Activated T-cell treated with anti-CD3 and anti-CD28 coated beads for 4 hours (primary cell): ENCODE data around the gene DTX4.

Source experiments
- DNase-seq: peaks from one replicate; pipeline ENCODE4 v3.0.0-alpha.2; 2020

DTX4 gene

DNA sequence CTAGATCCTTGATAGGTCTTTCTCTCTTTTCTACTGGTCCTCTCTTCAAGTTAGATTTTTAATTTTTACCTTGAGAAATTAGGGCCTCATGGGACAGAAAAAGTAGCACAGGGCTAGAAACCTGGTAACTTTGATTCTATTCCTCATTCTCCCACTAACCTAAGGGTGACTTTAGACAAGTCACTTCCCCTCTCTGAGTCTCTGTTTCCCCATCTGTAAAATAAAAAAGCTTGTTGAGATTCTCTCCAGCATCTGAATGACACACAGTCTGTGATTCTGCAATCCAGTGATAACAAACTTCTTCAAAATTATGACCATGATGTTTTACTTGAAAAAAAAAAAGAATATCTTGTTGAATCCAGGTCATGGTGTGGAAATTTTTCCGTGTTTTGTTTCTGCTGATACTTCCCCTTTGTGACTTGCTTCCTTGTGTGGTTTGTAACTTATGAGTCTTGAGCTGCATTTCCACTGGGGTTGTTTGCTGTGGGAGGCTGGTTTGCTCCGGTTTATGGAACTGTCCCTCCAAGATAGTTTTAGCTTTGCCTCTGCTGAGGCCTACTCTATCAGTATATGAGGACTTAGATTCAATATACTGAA, 50.6 kb downstream of the DTX4 start:
- no peak for DNase-seq

- no peak for DNase-seq
Measured at GRCh38 chr11:59223177-59223576, 51.2 kb downstream of the DTX4 start.

GRCh38 chr11:59223611-59224010, 51.7 kb downstream of the DTX4 start:
- no peak for DNase-seq

- DNase-seq = no peak
Measured at GRCh38 chr11:59224351-59224928, 52.5 kb downstream of the DTX4 start.

DNA sequence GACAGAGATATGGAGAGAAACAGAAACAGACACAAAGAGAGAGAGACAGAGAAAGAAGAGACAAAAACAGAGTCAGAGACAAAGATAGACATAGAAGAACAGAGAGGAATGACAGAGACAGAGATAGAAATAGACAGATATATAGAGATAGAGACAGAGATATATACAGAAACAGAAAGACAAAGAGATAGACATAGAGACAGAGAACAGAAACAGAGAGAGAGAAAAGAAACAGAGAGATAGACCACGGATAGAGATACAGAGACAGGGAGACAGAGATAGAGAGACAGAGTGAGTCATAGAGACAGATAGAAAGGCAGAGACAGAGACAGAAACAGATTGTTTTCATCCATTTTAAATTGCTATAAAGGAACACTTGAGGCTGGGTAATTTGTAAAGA, 53.1 kb downstream of the DTX4 start:
- DNase-seq = no peak

- DNase-seq = no peak
Measured at GRCh38 chr11:59226396-59226795, 54.5 kb downstream of the DTX4 start.

DNA sequence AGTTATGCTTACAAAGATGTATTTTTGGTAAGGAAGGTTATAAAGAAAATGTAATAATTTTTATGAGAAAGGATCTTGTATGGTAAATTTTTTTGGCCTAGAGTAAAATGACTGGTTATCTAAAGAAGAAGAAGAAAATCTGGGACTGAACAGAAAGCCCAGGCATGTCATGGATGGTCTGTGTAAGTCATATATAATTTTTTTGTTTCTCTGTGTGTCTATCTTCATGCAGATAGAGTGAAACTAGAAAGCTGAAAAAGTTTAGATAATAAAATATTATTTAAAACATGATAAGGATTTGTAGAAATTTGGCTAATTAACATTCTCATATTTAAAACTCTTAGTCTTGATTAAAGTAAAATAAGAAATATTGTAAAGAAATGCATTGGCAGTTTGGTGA, 68.4 kb downstream of the DTX4 start:
- DNase-seq = no peak

- DNase-seq = no peak
Measured at GRCh38 chr11:59243633-59244032, 71.7 kb downstream of the DTX4 start.

- no peak for DNase-seq
Measured at GRCh38 chr11:59247531-59248227, 75.7 kb downstream of the DTX4 start.

DNA sequence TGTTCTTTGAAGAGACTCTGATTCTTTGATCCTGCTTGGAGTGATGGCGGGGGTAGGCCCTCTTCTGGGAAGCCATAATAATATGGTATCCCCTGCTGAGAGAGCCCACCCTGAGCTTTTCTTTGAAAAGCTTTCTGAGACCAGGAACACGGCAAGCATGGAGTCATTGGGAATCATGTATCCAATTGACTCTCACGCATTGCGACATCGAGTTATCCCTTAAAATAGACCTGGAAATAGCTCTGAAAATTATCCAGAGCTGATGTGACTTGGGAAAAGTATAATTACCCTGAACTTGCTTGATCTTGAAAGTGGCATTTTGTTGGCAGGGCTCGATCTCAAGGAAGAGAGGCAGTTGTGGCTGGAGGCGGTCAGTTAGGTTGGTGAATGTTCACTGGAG, 77.6 kb downstream of the DTX4 start:
- DNase-seq = no peak

DNA sequence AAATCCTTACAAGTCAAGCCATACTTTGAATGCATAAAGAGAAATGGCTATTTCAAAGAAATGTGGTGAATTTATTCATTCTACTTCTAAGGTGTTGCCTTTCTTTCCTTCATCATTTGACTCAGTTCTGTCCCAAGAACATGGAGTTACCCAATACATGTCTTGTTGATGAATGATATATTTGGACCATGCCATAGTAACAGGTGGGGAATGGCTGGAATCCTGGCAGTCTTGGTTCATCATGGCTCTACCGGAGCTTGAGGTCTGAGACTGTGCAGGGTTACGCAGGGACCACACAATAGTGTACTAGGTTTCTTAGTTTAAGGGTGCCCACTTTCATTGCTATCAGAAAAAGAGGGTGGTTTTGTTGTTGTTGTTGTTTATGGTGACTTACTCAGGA, 81.1 kb downstream of the DTX4 start:
- no peak for DNase-seq

- no peak for DNase-seq
Measured at GRCh38 chr11:59254286-59254685, 82.4 kb downstream of the DTX4 start.

- no peak for DNase-seq
Measured at GRCh38 chr11:59255281-59255680, 83.3 kb downstream of the DTX4 start.
